Thyroid gland (tissue), 4 donors: ENCODE data around the gene SMIM23.

ENCODE experiments used
- POLR2A ChIP-seq, 2 donors: fragments of 450-650 bp; IDR thresholded peaks; one replicate each; pipeline ENCODE4 v1.6.1; 2017; ENCODE audit warnings: antibody characterized with exemption in 2 of 2, mild to moderate bottlenecking in 2 of 2, moderate library complexity in 1 of 2
- TF ChIP-seq, protein P1 (sequence below), 6 experiments: fragments of 200-600 bp in 3 of 6; fragments of 450-650 bp in 3 of 6; sonication (generic) in 3 of 6; IDR thresholded peaks; one replicate each; pipeline ENCODE4 v1.5.1; 2016 to 2019; ENCODE audit warnings: antibody characterized with exemption in 6 of 6, mild to moderate bottlenecking in 2 of 6, inconsistent platforms in 1 of 6, moderate library complexity in 1 of 6

DNA sequence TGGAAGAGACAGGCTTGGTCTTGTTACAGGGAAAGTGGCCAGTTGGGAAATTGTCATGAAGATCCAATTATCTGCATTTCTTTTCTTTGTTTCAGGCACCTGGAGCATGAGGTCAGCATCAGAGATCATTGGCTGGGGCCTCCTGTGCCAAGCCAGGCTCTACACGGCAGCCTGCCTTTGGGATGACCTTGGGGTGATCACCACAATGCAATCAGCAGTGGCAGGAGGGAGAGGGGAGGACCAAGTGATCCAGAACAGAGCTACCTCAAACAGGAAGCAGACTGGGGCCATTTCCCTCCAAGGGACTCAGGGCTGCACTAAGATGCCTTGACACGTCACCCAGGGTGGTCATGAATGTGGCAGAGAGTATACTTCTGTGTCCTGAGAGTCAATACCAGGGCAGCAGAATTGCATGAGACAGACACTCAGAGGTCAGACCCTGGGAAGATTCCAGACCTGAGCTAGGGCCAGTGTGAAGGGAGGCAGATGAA, 8.9 kb downstream of the SMIM23 start:
- no peak for TF ChIP-seq POLR2A (IDR thresholded peaks at IDR 0.05)
- TF ChIP-seq, protein P1, sequence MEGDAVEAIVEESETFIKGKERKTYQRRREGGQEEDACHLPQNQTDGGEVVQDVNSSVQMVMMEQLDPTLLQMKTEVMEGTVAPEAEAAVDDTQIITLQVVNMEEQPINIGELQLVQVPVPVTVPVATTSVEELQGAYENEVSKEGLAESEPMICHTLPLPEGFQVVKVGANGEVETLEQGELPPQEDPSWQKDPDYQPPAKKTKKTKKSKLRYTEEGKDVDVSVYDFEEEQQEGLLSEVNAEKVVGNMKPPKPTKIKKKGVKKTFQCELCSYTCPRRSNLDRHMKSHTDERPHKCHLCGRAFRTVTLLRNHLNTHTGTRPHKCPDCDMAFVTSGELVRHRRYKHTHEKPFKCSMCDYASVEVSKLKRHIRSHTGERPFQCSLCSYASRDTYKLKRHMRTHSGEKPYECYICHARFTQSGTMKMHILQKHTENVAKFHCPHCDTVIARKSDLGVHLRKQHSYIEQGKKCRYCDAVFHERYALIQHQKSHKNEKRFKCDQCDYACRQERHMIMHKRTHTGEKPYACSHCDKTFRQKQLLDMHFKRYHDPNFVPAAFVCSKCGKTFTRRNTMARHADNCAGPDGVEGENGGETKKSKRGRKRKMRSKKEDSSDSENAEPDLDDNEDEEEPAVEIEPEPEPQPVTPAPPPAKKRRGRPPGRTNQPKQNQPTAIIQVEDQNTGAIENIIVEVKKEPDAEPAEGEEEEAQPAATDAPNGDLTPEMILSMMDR (IDR thresholded peaks at IDR 0.05) = no peak
